Activated CD4-positive, alpha-beta T cell treated with anti-CD3 and anti-CD28 coated beads for 4 hours (primary cell): Measurements from ENCODE around the gene OPRL1.
"Not testable (repeated sequence)": the region's sequence is repeated elsewhere in the genome, so short reads cannot be mapped to it uniquely, and the experiment has no call there.

Source experiments
- DNase-seq, 2 donors: peaks; one replicate each; pipeline ENCODE4 v3.0.0-alpha.2; 2020

OPRL1 gene

GRCh38 chr20:64119681-64120341 is 39.9 kb downstream of the OPRL1 start:
- DNase-seq: no peak

GRCh38 chr20:64121586-64121985 is 41.7 kb downstream of the OPRL1 start:
- no peak for DNase-seq

- DNase-seq: not testable (repeated sequence)
Observed at GRCh38 chr20:64122927-64123326, 43.0 kb downstream of the OPRL1 start.

- not testable (repeated sequence) for DNase-seq
Observed at GRCh38 chr20:64123517-64123916, 43.6 kb downstream of the OPRL1 start.

- no peak for DNase-seq
Observed at GRCh38 chr20:64129146-64129782, 49.4 kb downstream of the OPRL1 start.

GRCh38 chr20:64130271-64130670 is 50.4 kb downstream of the OPRL1 start:
- DNase-seq: no peak

GRCh38 chr20:64130876-64131275 is 51.0 kb downstream of the OPRL1 start:
- DNase-seq: no peak

GRCh38 chr20:64131406-64131805 is 51.5 kb downstream of the OPRL1 start:
- DNase-seq: no peak

GRCh38 chr20:64133951-64134407 is 54.1 kb downstream of the OPRL1 start:
- no peak for DNase-seq

GRCh38 chr20:64134744-64135143 is 54.9 kb downstream of the OPRL1 start:
- not testable (repeated sequence) for DNase-seq

- no peak for DNase-seq
Observed at GRCh38 chr20:64136004-64136710, 56.3 kb downstream of the OPRL1 start.

- DNase-seq: no peak
Observed at GRCh38 chr20:64137598-64138031, 57.7 kb downstream of the OPRL1 start.

GRCh38 chr20:64138276-64138815 is 58.5 kb downstream of the OPRL1 start:
- DNase-seq: no peak

GRCh38 chr20:64139199-64140060 is 59.5 kb downstream of the OPRL1 start:
- no peak for DNase-seq

- no peak for DNase-seq
Observed at GRCh38 chr20:64140061-64140931, 60.4 kb downstream of the OPRL1 start.

GRCh38 chr20:64140956-64141355 is 61.1 kb downstream of the OPRL1 start:
- DNase-seq: no peak

- no peak for DNase-seq
Observed at GRCh38 chr20:64142590-64142989, 62.7 kb downstream of the OPRL1 start.

GRCh38 chr20:64143018-64143801 is 63.3 kb downstream of the OPRL1 start:
- no peak for DNase-seq

- DNase-seq: no peak
Observed at GRCh38 chr20:64144144-64144912, 64.4 kb downstream of the OPRL1 start.
